ENCODE data around the gene OSBPL6.
"Not testable (repeated sequence)": the region's sequence is repeated elsewhere in the genome, so short reads cannot be mapped to it uniquely, and the experiment has no call there.

The OSBPL6 gene

GRCh38 chr2:178193823-178194599 lies at the start of gene OSBPL6:
Gene OSBPL6, plus strand, starts transcription at chr2:178194512. Its CDS starts 111,673 bp downstream, at chr2:178306185.
- no peak for TF ChIP-seq CTCF (IDR thresholded peaks at IDR 0.05; ENCODE audit: insufficient read depth, low read depth, low read length, missing control alignments)
- peak within 1 kb of the TSS; percentile 53 for H3K4me3 ChIP-seq (ENCODE audit: low read depth, low read length)
- DNase-seq (ENCODE audit: low read depth): peak; percentile 82

GRCh38 chr2:178152033-178152432 lies 42.3 kb upstream of the OSBPL6 start:
- H3K4me3 ChIP-seq (ENCODE audit: low read depth, low read length): no peak overlapping the region
- DNase-seq (ENCODE audit: low read depth): no peak
- no peak for TF ChIP-seq CTCF (IDR thresholded peaks at IDR 0.05; ENCODE audit: insufficient read depth, low read depth, low read length, missing control alignments)

GRCh38 chr2:178152542-178152941 lies 41.8 kb upstream of the OSBPL6 start:
- DNase-seq (ENCODE audit: low read depth): no peak
- no peak overlapping the region for H3K4me3 ChIP-seq (ENCODE audit: low read depth, low read length)
- no peak for TF ChIP-seq CTCF (IDR thresholded peaks at IDR 0.05; ENCODE audit: insufficient read depth, low read depth, low read length, missing control alignments)

- no peak for DNase-seq (ENCODE audit: low read depth)
- no peak for TF ChIP-seq CTCF (IDR thresholded peaks at IDR 0.05; ENCODE audit: insufficient read depth, low read depth, low read length, missing control alignments)
These were observed 41.3 kb upstream of the OSBPL6 start for GRCh38 chr2:178152977-178153376.

GRCh38 chr2:178153878-178154277 lies 40.4 kb upstream of the OSBPL6 start:
- not testable (repeated sequence) for H3K4me3 ChIP-seq (ENCODE audit: low read depth, low read length); DNase-seq (ENCODE audit: low read depth)

More at GRCh38 chr2:178152977-178153376, 41.3 kb upstream of the OSBPL6 start:
- no peak overlapping the region for H3K4me3 ChIP-seq (ENCODE audit: low read depth, low read length)

GRCh38 chr2:178155524-178155923 lies 38.8 kb upstream of the OSBPL6 start:
- no peak for DNase-seq (ENCODE audit: low read depth)
- TF ChIP-seq CTCF (IDR thresholded peaks at IDR 0.05; ENCODE audit: insufficient read depth, low read depth, low read length, missing control alignments): no peak
- H3K4me3 ChIP-seq (ENCODE audit: low read depth, low read length): no peak overlapping the region

- no peak for DNase-seq (ENCODE audit: low read depth)
- TF ChIP-seq CTCF (IDR thresholded peaks at IDR 0.05; ENCODE audit: insufficient read depth, low read depth, low read length, missing control alignments): no peak
- H3K4me3 ChIP-seq (ENCODE audit: low read depth, low read length): no peak overlapping the region
These were observed 36.7 kb upstream of the OSBPL6 start for GRCh38 chr2:178157574-178157973.
